Heart right ventricle (tissue), 16 donors: Measurements from ENCODE around the gene ADGRG2. TPM values are rescaled to one million over a fixed set of nuclear protein-coding genes. Genes with fewer than 3 reads are reported as not detected.

Experiments used
- ATAC-seq, 8 donors: fragments of 200-7000 bp; cut with Tn5 transposase; one replicate each; pipeline ENCODE4 v1.9.1; 2020; ENCODE audit warnings: mild to moderate bottlenecking in 8 of 8, moderate library complexity in 8 of 8, moderate number of reproducible peaks in 1 of 8
- DNase-seq, 2 donors: peaks; one replicate each; pipeline ENCODE4 v3.0.0-alpha.2; 2020
- H3K27ac ChIP-seq, 10 donors: fragments of 200-600 bp; sonication (generic) in 2 of 10; one replicate each; pipeline versions ENCODE4 v1.5.0 to v1.8.0; 2020 to 2022; ENCODE audit warnings: mild to moderate bottlenecking in 3 of 10
- H3K27me3 ChIP-seq, 7 donors: fragments of 200-600 bp; one replicate each; pipeline ENCODE4 v1.8.0; 2021 to 2022; ENCODE audit warnings: mild to moderate bottlenecking in 2 of 7
- H3K36me3 ChIP-seq, 9 donors: fragments of 200-600 bp; sonication (generic) in 1 of 9; one replicate each; pipeline versions ENCODE4 v1.5.0 to v1.8.0; 2020 to 2022; ENCODE audit warnings: mild to moderate bottlenecking in 2 of 9
- H3K4me1 ChIP-seq, 9 donors: fragments of 200-600 bp; sonication (generic) in 1 of 9; one replicate each; pipeline versions ENCODE4 v1.5.0 to v1.8.0; 2020 to 2022; ENCODE audit warnings: mild to moderate bottlenecking in 4 of 9
- H3K4me3 ChIP-seq, 10 donors: fragments of 200-600 bp; sonication (generic) in 2 of 10; one replicate each; pipeline versions ENCODE4 v1.5.0 to v1.8.0; 2020 to 2022; ENCODE audit warnings: mild to moderate bottlenecking in 7 of 10, moderate library complexity in 2 of 10
- H3K9me3 ChIP-seq, 11 donors: fragments of 200-600 bp in 10 of 11; sonication (generic) in 2 of 11; one replicate each; pipeline versions ENCODE4 v1.5.0 to v1.8.0; 2013 to 2022; ENCODE audit warnings: mild to moderate bottlenecking in 2 of 11, control low read depth in 1 of 11, moderate library complexity in 1 of 11
- CTCF ChIP-seq, 9 donors: fragments of 200-600 bp; sonication (generic) in 2 of 9; IDR thresholded peaks; one replicate each; pipeline versions ENCODE4 v1.5.0 to v1.8.0; 2021 to 2022; ENCODE audit warnings: antibody characterized with exemption in 9 of 9, mild to moderate bottlenecking in 5 of 9, moderate library complexity in 1 of 9
- WGBS, 2 donors: extraction: QIAGEN DNeasy Blood & Tissue Kit; methylation state at CpG; one replicate each; pipeline ENCODE4 v1.1.7; 2013; ENCODE audit warnings: inconsistent platforms in 1 of 2; 5-methylcytosine and 5-hydroxymethylcytosine counted together
- intact Hi-C, 10 donors: fragments of 100-400 bp; cut with DNase I; formaldehyde crosslinking; loops; one replicate each; pipeline versions ENCODE4 v1.11.1 to v1.14.2; 2022
- polyA plus RNA-seq, 2 donors: library from polyadenylated mRNA; stranded (reverse); fragments of 200-250 nt; gene quantifications; one replicate each; pipeline ENCODE4 v1.2.3, GENCODE V29; 2013
- total RNA-seq, 10 donors: library from RNA; stranded (reverse); fragmentation: NEBNext Ultra II Directional in 3 of 10; extraction: Animal tissue kit (Norgen Biotek cat#: 25700) in 3 of 10; gene quantifications; one replicate each; pipeline versions ENCODE4 v1.2.1 to v1.2.4, GENCODE V29; 2021 to 2023
- donor health status: Arrhythmogenic right ventricular cardiomyopathy.
- donor health status: ischemic (EF 13 %, LVEDD 7.1; RV severe dilation, severe dysfunction).
- donor health status: healthy with polysubstance abuse.
- donor health status: DM: no; HTN: yes; CAD: no.
- donor health status: DM: no; HTN: no; CAD: no.
- donor health status: ischemic (EF 25% LVEDD 6.9; RV normal size, moderate dysfunction).
- donor health status: ischemic (EF 25% LVEDD 5.7; RV mildly dilated, moderate dysfunction).
- donor health status: healthy.
- donor health status: DM: yes; HTN: yes; CAD: no.
- donor health status: Ischemic cardiomyopathy.
- donor health status: ischemic (EF 35%, LVEDD 5.7; RV mildly dilated, moderate dysfunction).
- donor health status: nonischemic (EF 11% LVEDD 7.7; RV severe dilation, severe dysfunction).
- donor health status: DM: yes; HTN: yes; CAD: no.
- donor health status: PGD.
- donor health status: ischemic (EF 29% LVEDD 5.4; RV normal size, mild dysfunction).
- donor health status: nonischemic (EF 23%, LVEDD 6.1; RV moderate dilation, normal function).

Gene ADGRG2
- total and polyA plus RNA-seq, 12 donors, result 0.11 to 0.62 (median 0.27) TPM

GRCh38 chrX:19063030-19063429 is 59.2 kb downstream of the ADGRG2 start:
- no peaks in the 10 kb centered on the region for H3K27me3 ChIP-seq
- H3K36me3 ChIP-seq, result no peaks in the 10 kb centered on the region
- ATAC-seq, result no peak
- no peaks in the 10 kb centered on the region for H3K4me1 ChIP-seq
- DNase-seq, result no peak
- WGBS, 2 donors, result 87 to 93% methylated on average over 8 of the region's 8 CpGs
- no peak overlapping the region for H3K27ac ChIP-seq
- TF ChIP-seq CTCF (IDR thresholded peaks at IDR 0.05), result no peak
- intact Hi-C loops, result no loop called here
- no peak overlapping the region for H3K4me3 ChIP-seq
- no peaks in the 10 kb centered on the region for H3K9me3 ChIP-seq

GRCh38 chrX:19059067-19059466 is 63.2 kb downstream of the ADGRG2 start:
- no peaks in the 10 kb centered on the region for H3K9me3 ChIP-seq
- 92 to 94% methylated on average over 6 of the region's 6 CpGs for WGBS, 2 donors
- DNase-seq (no peak), ATAC-seq (no peak)
- no peak overlapping the region for H3K4me3 ChIP-seq
- intact Hi-C loops, result no loop called here
- H3K27me3 ChIP-seq, result no peaks in the 10 kb centered on the region
- H3K4me1 ChIP-seq, result no peaks in the 10 kb centered on the region
- no peak overlapping the region for H3K27ac ChIP-seq
- H3K36me3 ChIP-seq, result no peaks in the 10 kb centered on the region
- no peak for TF ChIP-seq CTCF (IDR thresholded peaks at IDR 0.05)

- ATAC-seq (no peak), DNase-seq (no peak)
- H3K4me3 ChIP-seq, result no peak overlapping the region
- TF ChIP-seq CTCF (IDR thresholded peaks at IDR 0.05), result no peak
- no peaks in the 10 kb centered on the region for H3K4me1 ChIP-seq
- intact Hi-C loops, result no loop called here
- no peak overlapping the region for H3K27ac ChIP-seq
- no peaks in the 10 kb centered on the region for H3K36me3 ChIP-seq
- WGBS, 2 donors, result 81 to 88% methylated on average over 2 of the region's 2 CpGs
- no peaks in the 10 kb centered on the region for H3K9me3 ChIP-seq
- H3K27me3 ChIP-seq, result no peaks in the 10 kb centered on the region
These were observed 64.4 kb downstream of the ADGRG2 start for GRCh38 chrX:19057856-19058255.

- no peak for TF ChIP-seq CTCF (IDR thresholded peaks at IDR 0.05)
- intact Hi-C loops, result no loop called here
These were observed 73.2 kb downstream of the ADGRG2 start for GRCh38 chrX:19049110-19049509.

More at GRCh38 chrX:19049110-19049509, 73.2 kb downstream of the ADGRG2 start:
- Histone ChIP-seq H3K27me3 (no peaks in the 10 kb centered on the region), H3K27ac (no peak overlapping the region), H3K4me3 (no peak overlapping the region), H3K9me3 (no peaks in the 10 kb centered on the region), H3K4me1 (no peaks in the 10 kb centered on the region), H3K36me3 (no peaks in the 10 kb centered on the region)
- 95 to 97% methylated on average over 5 of the region's 5 CpGs for WGBS, 2 donors
- ATAC-seq, result no peak
- no peak for DNase-seq
